Measurements from ENCODE around the gene TRIML1.

- TF ChIP-seq POLR2A (IDR thresholded peaks at IDR 0.05) = no peak
- no peak for TF ChIP-seq CTCF (IDR thresholded peaks at IDR 0.05)
These were observed 28.3 kb upstream of the TRIML1 start for GRCh38 chr4:188110741-188111471.

All from lower leg skin (tissue), 3 donors.